ENCODE data around the gene CCDC194. TPM values are rescaled to one million over a fixed set of nuclear protein-coding genes. Genes with fewer than 3 reads are reported as not detected.

Gene CCDC194
- total RNA-seq, 1 donor from 2014 or later = 2.0 TPM

- DNase-seq (no peak), ATAC-seq (no peak)
- Histone ChIP-seq H3K9me3 (no peaks in the 10 kb centered on the region), H3K4me1 (peaks cover 3% of the 10 kb centered on the region), H3K4me3 (no peak overlapping the region), H3K36me3 (no peaks in the 10 kb centered on the region), H3K27ac (no peak overlapping the region), H3K27me3 (no peaks in the 10 kb centered on the region)
- intact Hi-C loops (cut with DNase I) = no loop called here
- TF ChIP-seq, protein P1, sequence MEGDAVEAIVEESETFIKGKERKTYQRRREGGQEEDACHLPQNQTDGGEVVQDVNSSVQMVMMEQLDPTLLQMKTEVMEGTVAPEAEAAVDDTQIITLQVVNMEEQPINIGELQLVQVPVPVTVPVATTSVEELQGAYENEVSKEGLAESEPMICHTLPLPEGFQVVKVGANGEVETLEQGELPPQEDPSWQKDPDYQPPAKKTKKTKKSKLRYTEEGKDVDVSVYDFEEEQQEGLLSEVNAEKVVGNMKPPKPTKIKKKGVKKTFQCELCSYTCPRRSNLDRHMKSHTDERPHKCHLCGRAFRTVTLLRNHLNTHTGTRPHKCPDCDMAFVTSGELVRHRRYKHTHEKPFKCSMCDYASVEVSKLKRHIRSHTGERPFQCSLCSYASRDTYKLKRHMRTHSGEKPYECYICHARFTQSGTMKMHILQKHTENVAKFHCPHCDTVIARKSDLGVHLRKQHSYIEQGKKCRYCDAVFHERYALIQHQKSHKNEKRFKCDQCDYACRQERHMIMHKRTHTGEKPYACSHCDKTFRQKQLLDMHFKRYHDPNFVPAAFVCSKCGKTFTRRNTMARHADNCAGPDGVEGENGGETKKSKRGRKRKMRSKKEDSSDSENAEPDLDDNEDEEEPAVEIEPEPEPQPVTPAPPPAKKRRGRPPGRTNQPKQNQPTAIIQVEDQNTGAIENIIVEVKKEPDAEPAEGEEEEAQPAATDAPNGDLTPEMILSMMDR (IDR thresholded peaks at IDR 0.05) = no peak
Observed at GRCh38 chr19:17359905-17360800, 33.8 kb downstream of the CCDC194 start.

DNA sequence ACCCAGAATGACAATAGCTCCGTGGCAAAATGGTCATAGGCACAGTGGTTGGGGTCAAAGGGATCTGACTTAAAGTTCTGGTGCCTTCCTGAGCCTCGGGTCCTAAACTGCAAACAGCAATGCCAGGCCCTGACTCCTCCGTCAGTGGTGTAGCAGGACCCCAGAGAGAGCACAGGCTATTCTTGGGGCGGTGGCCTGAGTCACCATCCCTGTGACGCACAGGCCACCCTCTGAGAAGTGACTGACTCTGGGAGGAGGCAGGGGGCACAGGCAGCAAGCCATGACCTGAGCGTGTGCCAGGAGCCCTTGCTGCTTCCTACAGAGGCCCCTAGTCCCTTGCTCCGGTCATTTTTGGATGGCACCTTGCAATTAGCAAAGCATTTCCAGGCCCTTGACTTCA, 35.6 kb downstream of the CCDC194 start:
- Histone ChIP-seq H3K27ac (peak overlapping the region; percentile 4), H3K9me3 (no peaks in the 10 kb centered on the region), H3K27me3 (no peaks in the 10 kb centered on the region), H3K36me3 (no peaks in the 10 kb centered on the region), H3K4me1 (peaks cover 3% of the 10 kb centered on the region), H3K4me3 (no peak overlapping the region)
- ATAC-seq = peak; percentile 63
- TF ChIP-seq, protein P1 (IDR thresholded peaks at IDR 0.05) = no peak
- intact Hi-C loops (cut with DNase I) = no loop called here
- no peak for DNase-seq

GRCh38 chr19:17357724-17358123, 36.3 kb downstream of the CCDC194 start:
- H3K36me3 ChIP-seq = no peaks in the 10 kb centered on the region
- no peak overlapping the region for H3K4me3 ChIP-seq
- intact Hi-C loops (cut with DNase I) = no loop called here
- ATAC-seq (peak; percentile 84), DNase-seq (no peak)
- TF ChIP-seq, protein P1 (IDR thresholded peaks at IDR 0.05) = no peak
- no peaks in the 10 kb centered on the region for H3K27me3 ChIP-seq
- H3K4me1 ChIP-seq = peaks cover 8% of the 10 kb centered on the region
- H3K9me3 ChIP-seq = no peaks in the 10 kb centered on the region
- peak overlapping the region; percentile 4 for H3K27ac ChIP-seq

- H3K27me3 ChIP-seq = no peaks in the 10 kb centered on the region
- H3K27ac ChIP-seq = peak overlapping the region; percentile 4
- intact Hi-C loops (cut with DNase I) = no loop called here
- no peaks in the 10 kb centered on the region for H3K36me3 ChIP-seq
- TF ChIP-seq, protein P1 (IDR thresholded peaks at IDR 0.05) = no peak
- no peaks in the 10 kb centered on the region for H3K9me3 ChIP-seq
- H3K4me1 ChIP-seq = peaks cover 8% of the 10 kb centered on the region
- H3K4me3 ChIP-seq = no peak overlapping the region
- no peak for ATAC-seq
- DNase-seq = no peak
Observed at GRCh38 chr19:17357078-17357666, 36.8 kb downstream of the CCDC194 start.

DNA sequence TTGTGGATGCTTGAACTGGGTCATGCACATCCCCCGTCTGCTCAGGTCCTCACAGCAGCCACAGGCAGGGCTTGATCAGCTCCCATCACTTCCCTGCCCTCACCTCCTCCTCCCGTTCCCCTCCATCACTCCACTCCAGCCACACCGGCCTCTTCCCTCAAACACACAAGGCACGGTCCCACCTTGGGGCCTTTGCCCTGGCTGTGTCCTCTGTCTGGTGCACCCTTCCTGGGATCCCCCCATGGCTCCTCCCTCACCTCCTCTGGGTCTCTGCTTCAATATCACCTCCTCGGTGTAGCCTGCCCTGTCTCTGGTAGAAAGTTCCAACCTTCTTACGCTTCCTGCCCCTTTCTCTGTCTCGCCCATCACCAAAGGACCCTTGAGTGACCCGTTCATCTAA, 40.6 kb downstream of the CCDC194 start:
- DNase-seq = no peak
- intact Hi-C loops (cut with DNase I) = no loop called here
- Histone ChIP-seq H3K4me3 (no peak overlapping the region), H3K36me3 (no peaks in the 10 kb centered on the region), H3K27me3 (no peaks in the 10 kb centered on the region), H3K4me1 (peaks cover 12% of the 10 kb centered on the region), H3K27ac (no peak overlapping the region), H3K9me3 (no peaks in the 10 kb centered on the region)
- no peak for ATAC-seq
- TF ChIP-seq, protein P1 (IDR thresholded peaks at IDR 0.05) = no peak
